Gastrocnemius medialis (tissue), 4 donors: ENCODE results near the gene SHC4.
"Not testable (repeated sequence)": the region's sequence is repeated elsewhere in the genome, so short reads cannot be mapped to it uniquely, and the experiment has no call there.

Source experiments
- CTCF ChIP-seq, 5 experiments: fragments of 450-650 bp in 3 of 5; fragments of 200-600 bp in 2 of 5; sonication (generic) in 2 of 5; IDR thresholded peaks in 4 of 5; conservative IDR thresholded peaks in 1 of 5; 1 replicate in 4 of 5; 2 replicates in 1 of 5; pipeline ENCODE4 v1.5.1; 2016 to 2019; ENCODE audit warnings: antibody characterized with exemption in 5 of 5, mild to moderate bottlenecking in 3 of 5, moderate library complexity in 3 of 5
- POLR2A ChIP-seq, 2 donors: fragments of 450-650 bp; IDR thresholded peaks; one replicate each; pipeline ENCODE4 v1.6.1; 2017; ENCODE audit warnings: antibody characterized with exemption in 2 of 2, mild to moderate bottlenecking in 2 of 2, moderate library complexity in 2 of 2

- TF ChIP-seq CTCF (IDR thresholded peaks at IDR 0.05 in 4 of 5, conservative IDR thresholded peaks at IDR 0.05 in 1 of 5); POLR2A (IDR thresholded peaks at IDR 0.05): not testable (repeated sequence)
Measured at GRCh38 chr15:48970926-48971325, 7.2 kb upstream of the SHC4 start.
